ENCODE measurements around the gene ZNF598. TPM values are rescaled to one million over a fixed set of nuclear protein-coding genes. Genes with fewer than 3 reads are reported as not detected.

The ZNF598 gene
- total RNA-seq, 4 donors from 2014 or later: 28.5 to 43.0 (median 34.6) TPM

GRCh38 chr16:1980770-1981087 lies 28.9 kb downstream of the ZNF598 start:
- no peak overlapping the region for H3K4me3 ChIP-seq
- 10% methylated on average over 4 of the region's 16 CpGs; no CpG with 5 or more reads in 1 of the 2 donors for WGBS, 2 donors (ENCODE audit: low coverage in 1 of 2)
- ATAC-seq: no peak
- H3K27ac ChIP-seq: no peak overlapping the region
- H3K9me3 ChIP-seq: no peaks in the 10 kb centered on the region
- H3K4me1 ChIP-seq: peaks cover 0 to 48% (median 11%) of the 10 kb centered on the region in 3 donors
- peaks cover 0 to 41% of the 10 kb centered on the region in 2 donors for H3K36me3 ChIP-seq
- H3K27me3 ChIP-seq: peaks cover 76% of the 10 kb centered on the region
- TF ChIP-seq POLR2A (IDR thresholded peaks at IDR 0.05): no peak
- TF ChIP-seq POLR2AphosphoS5 (IDR thresholded peaks at IDR 0.05): no peak
- TF ChIP-seq EP300 (IDR thresholded peaks at IDR 0.05): no peak
- TF ChIP-seq, protein P1, sequence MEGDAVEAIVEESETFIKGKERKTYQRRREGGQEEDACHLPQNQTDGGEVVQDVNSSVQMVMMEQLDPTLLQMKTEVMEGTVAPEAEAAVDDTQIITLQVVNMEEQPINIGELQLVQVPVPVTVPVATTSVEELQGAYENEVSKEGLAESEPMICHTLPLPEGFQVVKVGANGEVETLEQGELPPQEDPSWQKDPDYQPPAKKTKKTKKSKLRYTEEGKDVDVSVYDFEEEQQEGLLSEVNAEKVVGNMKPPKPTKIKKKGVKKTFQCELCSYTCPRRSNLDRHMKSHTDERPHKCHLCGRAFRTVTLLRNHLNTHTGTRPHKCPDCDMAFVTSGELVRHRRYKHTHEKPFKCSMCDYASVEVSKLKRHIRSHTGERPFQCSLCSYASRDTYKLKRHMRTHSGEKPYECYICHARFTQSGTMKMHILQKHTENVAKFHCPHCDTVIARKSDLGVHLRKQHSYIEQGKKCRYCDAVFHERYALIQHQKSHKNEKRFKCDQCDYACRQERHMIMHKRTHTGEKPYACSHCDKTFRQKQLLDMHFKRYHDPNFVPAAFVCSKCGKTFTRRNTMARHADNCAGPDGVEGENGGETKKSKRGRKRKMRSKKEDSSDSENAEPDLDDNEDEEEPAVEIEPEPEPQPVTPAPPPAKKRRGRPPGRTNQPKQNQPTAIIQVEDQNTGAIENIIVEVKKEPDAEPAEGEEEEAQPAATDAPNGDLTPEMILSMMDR (IDR thresholded peaks at IDR 0.05): no peak

DNA sequence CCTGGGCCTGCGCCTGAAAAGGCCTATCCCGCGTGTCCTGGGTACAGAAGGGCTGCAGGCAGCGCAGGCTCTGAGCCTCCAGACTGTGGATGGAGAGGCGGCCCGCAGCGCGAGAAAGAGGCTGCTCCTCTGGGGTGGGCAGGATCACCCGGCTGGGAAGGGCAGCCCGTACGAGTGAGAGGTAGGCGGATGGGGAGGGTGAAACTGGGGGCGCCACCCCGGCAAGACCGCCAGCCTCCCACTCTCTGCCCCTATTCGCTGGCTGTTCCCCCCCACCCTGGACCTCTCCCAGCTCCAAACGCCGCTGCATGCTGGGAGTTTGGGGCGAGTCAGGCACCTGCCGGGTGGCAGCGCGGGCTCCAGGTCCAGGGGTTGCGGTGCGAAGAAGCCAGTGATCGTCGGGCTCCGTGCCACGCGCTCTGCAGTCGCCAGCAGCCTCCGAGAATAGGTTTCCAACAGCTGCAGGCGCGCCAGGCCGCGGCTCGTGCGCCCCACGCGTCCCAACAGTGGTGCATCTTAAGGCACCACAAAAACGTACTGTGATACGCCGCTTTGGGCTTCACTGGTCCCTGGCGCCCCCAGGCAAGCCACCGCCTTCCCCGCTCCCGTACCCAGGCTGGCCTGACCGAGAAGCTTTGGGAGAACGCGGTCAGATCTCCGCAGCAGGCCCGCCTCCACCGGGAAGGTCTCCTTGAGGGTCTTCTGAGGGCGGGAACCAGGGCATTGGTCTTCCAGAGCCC lies 29.4 kb downstream of the ZNF598 start:
- H3K4me1 ChIP-seq: peaks cover 0 to 42% (median 9%) of the 10 kb centered on the region in 3 donors
- no peaks in the 10 kb centered on the region for H3K9me3 ChIP-seq
- no peak overlapping the region for H3K4me3 ChIP-seq
- no peak for ATAC-seq
- H3K27ac ChIP-seq: no peak overlapping the region
- peaks cover 0 to 41% of the 10 kb centered on the region in 2 donors for H3K36me3 ChIP-seq
- TF ChIP-seq, protein P1 (IDR thresholded peaks at IDR 0.05): no peak
- TF ChIP-seq POLR2AphosphoS5 (IDR thresholded peaks at IDR 0.05): no peak
- TF ChIP-seq POLR2A (IDR thresholded peaks at IDR 0.05): no peak
- TF ChIP-seq EP300 (IDR thresholded peaks at IDR 0.05): no peak
- 12% methylated on average over 5 of the region's 53 CpGs; no CpG with 5 or more reads in 1 of the 2 donors for WGBS, 2 donors (ENCODE audit: low coverage in 1 of 2)
- peaks cover 81% of the 10 kb centered on the region for H3K27me3 ChIP-seq

GRCh38 chr16:1979271-1980029 lies 30.2 kb downstream of the ZNF598 start:
- H3K4me3 ChIP-seq: no peak overlapping the region
- no peak for ATAC-seq
- 20% methylated on average over 4 of the region's 70 CpGs; no CpG with 5 or more reads in 1 of the 2 donors for WGBS, 2 donors (ENCODE audit: low coverage in 1 of 2)
- TF ChIP-seq, protein P1 (IDR thresholded peaks at IDR 0.05): no peak
- TF ChIP-seq EP300 (IDR thresholded peaks at IDR 0.05) (no peak), POLR2A (IDR thresholded peaks at IDR 0.05) (no peak), POLR2AphosphoS5 (IDR thresholded peaks at IDR 0.05) (no peak)
- H3K27ac ChIP-seq: no peak overlapping the region
- no peaks in the 10 kb centered on the region for H3K9me3 ChIP-seq
- peaks cover 0 to 35% (median 1%) of the 10 kb centered on the region in 3 donors for H3K4me1 ChIP-seq
- H3K36me3 ChIP-seq: peaks cover 0 to 46% of the 10 kb centered on the region in 2 donors
- H3K27me3 ChIP-seq: peaks cover 89% of the 10 kb centered on the region

- peaks cover 95% of the 10 kb centered on the region for H3K27me3 ChIP-seq
- no peak for ATAC-seq
- TF ChIP-seq EP300 (IDR thresholded peaks at IDR 0.05): no peak
- H3K9me3 ChIP-seq: no peaks in the 10 kb centered on the region
- peaks cover 0 to 39% (median 4%) of the 10 kb centered on the region in 3 donors for H3K4me1 ChIP-seq
- 90 to 100% methylated on average over 1 to 2 of the region's 37 CpGs for WGBS, 2 donors (ENCODE audit: low coverage in 1 of 2)
- H3K36me3 ChIP-seq: peaks cover 0 to 55% of the 10 kb centered on the region in 2 donors
- H3K27ac ChIP-seq: no peak overlapping the region
- H3K4me3 ChIP-seq: no peak overlapping the region
Observed at GRCh38 chr16:1978476-1979120, 31.0 kb downstream of the ZNF598 start.

- H3K27me3 ChIP-seq: peaks cover 91% of the 10 kb centered on the region
- peaks cover 0 to 56% of the 10 kb centered on the region in 2 donors for H3K36me3 ChIP-seq
Observed at GRCh38 chr16:1977875-1978268, 31.7 kb downstream of the ZNF598 start.

More at GRCh38 chr16:1977875-1978268, 31.7 kb downstream of the ZNF598 start:
- no peak for ATAC-seq
- WGBS, 2 donors (ENCODE audit: low coverage in 1 of 2): no CpG with 5 or more reads among the region's 18 CpGs
- Histone ChIP-seq H3K4me3 (no peak overlapping the region), H3K27ac (no peak overlapping the region), H3K4me1 (peaks cover 0 to 39% (median 11%) of the 10 kb centered on the region in 3 donors), H3K9me3 (no peaks in the 10 kb centered on the region)
- TF ChIP-seq POLR2A (IDR thresholded peaks at IDR 0.05) (no peak), EP300 (IDR thresholded peaks at IDR 0.05) (no peak)
- TF ChIP-seq, protein P1 (IDR thresholded peaks at IDR 0.05): no peak
